Cardiac muscle cell (in vitro differentiated cells and primary cell): ENCODE data around the gene MRPL38. TPM values are rescaled to one million over a fixed set of nuclear protein-coding genes. Genes with fewer than 3 reads are reported as not detected.

ENCODE experiments used
- DNase-seq, 2 donors: peaks; one replicate each; pipeline versions ENCODE4 v3.0.0 to v3.0.0-alpha.2; 2010 to 2017; ENCODE audit warnings: low read depth in 1 of 2, low spot score in 1 of 2
- H3K27ac ChIP-seq: fragments of 200-600 bp; sonication (generic); 2 replicates; pipeline ENCODE4 v1.5.1; 2016
- H3K27me3 ChIP-seq: fragments of 200-600 bp; sonication (generic); 2 replicates; pipeline ENCODE4 v1.6.0; 2016; ENCODE audit warnings: control low read depth
- H3K36me3 ChIP-seq: fragments of 200-600 bp; sonication (generic); 2 replicates; pipeline ENCODE4 v1.5.1; 2016; ENCODE audit warnings: control low read depth
- H3K4me1 ChIP-seq: fragments of 200-600 bp; sonication (generic); 2 replicates; pipeline ENCODE4 v1.8.1; 2017; ENCODE audit warnings: low read depth, mild to moderate bottlenecking, mixed run types
- H3K4me3 ChIP-seq: fragments of 200-600 bp; sonication (generic); 2 replicates; pipeline ENCODE4 v1.5.1; 2016; ENCODE audit warnings: mild to moderate bottlenecking
- H3K9me3 ChIP-seq: fragments of 200-600 bp; sonication (generic); 2 replicates; pipeline ENCODE4 v1.5.1; 2017; ENCODE audit warnings: low read depth, mild to moderate bottlenecking, control low read depth
- polyA plus RNA-seq: library from polyadenylated mRNA; unstranded; fragments of >200 nt; fragmentation: Nextera tagmentation; extraction: Ambion mirVana; gene quantifications from 2 replicates; pipeline ENCODE4 v1.2.1, GENCODE V29; 2016
- total RNA-seq: library from RNA; depleted of rRNA; stranded (reverse); fragments of >200 nt; gene quantifications from 2 replicates; pipeline ENCODE4 v1.2.3, GENCODE V29; 2016
- TF ChIP-seq, protein P1 (sequence below): IDR thresholded peaks from 2 replicates; pipeline ENCODE4 v1.5.1; 2012; ENCODE audit warnings: low read depth, mild to moderate bottlenecking, low read length

The MRPL38 gene
- total and polyA plus RNA-seq, 2 experiments from 2014 or later: 68.0 to 227 TPM

DNA sequence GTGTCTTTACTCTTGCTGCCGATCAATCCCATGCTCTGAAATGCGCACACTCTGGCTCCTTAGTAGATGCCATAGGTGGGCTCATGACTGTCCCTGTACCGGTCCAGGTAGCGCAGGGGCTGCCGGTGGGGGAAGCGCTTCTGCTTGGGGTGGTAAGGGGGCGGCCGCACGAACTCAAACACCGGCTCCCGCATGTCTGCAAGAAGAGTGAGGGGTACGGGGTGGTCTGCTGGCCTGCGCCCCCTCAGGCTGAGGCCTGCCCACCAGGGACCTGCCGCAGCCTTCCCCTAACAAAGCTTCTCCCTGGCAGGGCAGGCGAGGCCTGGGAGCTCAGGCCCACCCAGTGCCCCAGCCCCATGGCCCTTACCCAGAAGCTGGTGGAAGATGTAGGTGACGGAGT, 5.9 kb downstream of the MRPL38 start:
- Histone ChIP-seq H3K9me3 (no peaks in the 10 kb centered on the region), H3K36me3 (peaks cover 31% of the 10 kb centered on the region), H3K27me3 (no peaks in the 10 kb centered on the region), H3K27ac (no peak overlapping the region), H3K4me3 (no peak overlapping the region), H3K4me1 (peaks cover 9% of the 10 kb centered on the region)
- no peak for DNase-seq
- TF ChIP-seq, protein P1, sequence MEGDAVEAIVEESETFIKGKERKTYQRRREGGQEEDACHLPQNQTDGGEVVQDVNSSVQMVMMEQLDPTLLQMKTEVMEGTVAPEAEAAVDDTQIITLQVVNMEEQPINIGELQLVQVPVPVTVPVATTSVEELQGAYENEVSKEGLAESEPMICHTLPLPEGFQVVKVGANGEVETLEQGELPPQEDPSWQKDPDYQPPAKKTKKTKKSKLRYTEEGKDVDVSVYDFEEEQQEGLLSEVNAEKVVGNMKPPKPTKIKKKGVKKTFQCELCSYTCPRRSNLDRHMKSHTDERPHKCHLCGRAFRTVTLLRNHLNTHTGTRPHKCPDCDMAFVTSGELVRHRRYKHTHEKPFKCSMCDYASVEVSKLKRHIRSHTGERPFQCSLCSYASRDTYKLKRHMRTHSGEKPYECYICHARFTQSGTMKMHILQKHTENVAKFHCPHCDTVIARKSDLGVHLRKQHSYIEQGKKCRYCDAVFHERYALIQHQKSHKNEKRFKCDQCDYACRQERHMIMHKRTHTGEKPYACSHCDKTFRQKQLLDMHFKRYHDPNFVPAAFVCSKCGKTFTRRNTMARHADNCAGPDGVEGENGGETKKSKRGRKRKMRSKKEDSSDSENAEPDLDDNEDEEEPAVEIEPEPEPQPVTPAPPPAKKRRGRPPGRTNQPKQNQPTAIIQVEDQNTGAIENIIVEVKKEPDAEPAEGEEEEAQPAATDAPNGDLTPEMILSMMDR: no peak

DNA sequence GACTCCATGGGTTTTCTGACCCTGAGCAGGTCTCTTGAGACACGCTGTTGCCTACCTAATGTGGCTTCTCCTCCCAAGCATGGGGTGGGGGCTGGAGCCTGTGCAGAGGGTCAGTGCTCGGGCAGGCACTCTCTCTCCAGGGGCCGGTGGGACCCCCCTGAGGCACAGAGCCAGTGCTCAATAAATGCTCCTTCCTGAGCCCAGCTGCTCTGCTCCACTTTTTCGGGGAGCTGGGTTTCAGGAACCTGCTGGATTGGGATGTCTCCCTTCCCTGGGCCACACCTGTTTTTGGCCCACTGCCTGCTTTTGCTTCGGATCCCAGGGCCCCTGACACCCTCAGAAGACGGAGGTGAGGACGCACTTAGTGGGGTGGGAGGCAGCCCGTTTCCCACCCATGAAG, 6.6 kb downstream of the MRPL38 start:
- no peaks in the 10 kb centered on the region for H3K9me3 ChIP-seq
- no peaks in the 10 kb centered on the region for H3K27me3 ChIP-seq
- peak overlapping the region; percentile 86 for H3K27ac ChIP-seq
- H3K36me3 ChIP-seq: peaks cover 31% of the 10 kb centered on the region
- H3K4me1 ChIP-seq: peaks cover 8% of the 10 kb centered on the region
- no peak for DNase-seq
- TF ChIP-seq, protein P1: no peak
- H3K4me3 ChIP-seq: no peak overlapping the region

DNA sequence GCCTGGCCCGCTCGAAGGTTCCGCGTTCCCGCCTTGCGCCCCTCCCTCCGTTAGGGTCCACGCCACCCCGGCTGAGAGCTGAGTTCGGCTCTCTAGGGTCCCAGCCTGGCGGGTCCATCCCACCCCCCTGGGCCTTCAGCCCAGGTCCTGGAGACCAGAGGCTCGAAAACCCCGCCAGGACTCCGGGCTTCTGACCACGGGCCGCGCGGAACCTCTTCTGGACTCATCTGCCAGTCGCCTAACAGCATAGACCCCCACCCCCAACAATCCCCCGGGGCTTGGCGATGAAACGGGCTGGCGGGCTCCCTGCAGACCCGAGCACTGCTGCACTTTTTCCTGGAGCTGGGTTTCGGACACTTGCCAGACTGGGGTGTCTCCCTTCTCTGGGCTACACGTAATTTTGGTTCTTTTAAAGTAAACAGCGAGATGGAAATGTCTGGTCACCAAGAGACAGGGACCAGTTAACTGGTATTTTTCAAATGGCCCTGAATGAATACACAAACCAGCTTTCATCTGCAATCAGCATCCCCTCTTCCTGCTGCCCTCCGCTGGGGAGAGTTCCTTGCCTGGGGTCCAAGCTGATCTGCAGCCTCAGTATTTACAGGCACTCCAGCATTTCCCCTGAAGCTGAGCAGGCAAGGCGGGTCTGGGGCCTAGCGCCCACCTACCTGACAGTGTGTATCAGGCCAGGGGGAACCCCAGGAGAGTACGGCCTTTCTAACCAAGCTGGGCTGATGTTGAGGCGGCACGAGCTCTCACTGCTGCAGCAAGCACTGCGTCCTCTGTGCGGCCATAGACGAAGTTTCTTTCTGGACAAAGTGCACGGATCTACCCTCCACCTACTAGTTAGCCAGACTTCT, 7.3 kb downstream of the MRPL38 start:
- Histone ChIP-seq H3K36me3 (peaks cover 28% of the 10 kb centered on the region), H3K9me3 (no peaks in the 10 kb centered on the region), H3K4me1 (peaks cover 8% of the 10 kb centered on the region), H3K4me3 (peak overlapping the region; percentile 79), H3K27me3 (no peaks in the 10 kb centered on the region), H3K27ac (peak overlapping the region; percentile 86)
- TF ChIP-seq, protein P1: no peak
- DNase-seq: no peak

DNA sequence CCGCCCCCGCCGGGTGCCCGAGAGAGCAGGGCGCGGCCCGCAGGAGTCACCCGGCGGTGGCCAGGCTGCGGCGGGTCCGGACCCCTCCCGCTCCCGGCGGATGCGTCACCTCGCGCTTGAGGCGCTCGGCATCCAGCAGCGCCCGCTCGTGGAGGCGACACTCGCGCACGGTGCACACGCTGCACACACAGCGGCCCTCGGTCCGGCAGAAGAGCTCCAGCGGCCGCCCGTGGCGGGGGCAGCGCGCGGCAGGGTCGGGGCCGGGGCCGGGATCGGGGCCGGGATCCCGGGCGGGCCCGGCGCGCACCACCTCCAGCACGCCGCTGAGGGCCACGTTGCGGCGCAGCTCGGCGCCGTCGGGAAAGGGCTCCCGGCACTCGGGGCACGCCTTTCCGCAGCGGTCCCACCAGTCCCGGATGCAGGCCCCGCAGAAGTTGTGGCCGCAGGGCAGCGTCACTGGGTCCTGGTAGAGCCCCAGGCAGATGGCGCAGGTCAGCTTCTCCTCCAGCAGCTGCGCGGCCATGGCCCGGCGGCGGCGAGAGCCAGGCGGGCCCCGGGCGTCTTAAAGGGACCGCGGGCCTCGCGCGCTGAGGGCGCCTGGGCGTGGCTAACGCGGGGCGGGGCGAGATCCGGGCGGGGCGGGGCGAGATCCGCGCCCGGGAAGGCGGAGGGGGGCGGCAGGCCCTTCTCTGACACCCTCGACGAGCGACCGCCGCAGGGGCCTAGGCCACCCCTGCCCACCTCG, 8.1 kb downstream of the MRPL38 start, which contains the start of gene TRIM65:
Gene TRIM65 (minus strand): TSS at position 537 of the 745 bp plus-strand sequence. CDS start 14 bp downstream, at position 523.
- Histone ChIP-seq H3K4me1 (peaks cover 8% of the 10 kb centered on the region), H3K36me3 (peaks cover 27% of the 10 kb centered on the region), H3K27ac (peak within 1 kb of the TSS; percentile 86), H3K9me3 (no peaks in the 10 kb centered on the region), H3K4me3 (peak within 1 kb of the TSS; percentile 79), H3K27me3 (no peaks in the 10 kb centered on the region)
- TF ChIP-seq, protein P1: peak; percentile 25
- DNase-seq: peak; percentile 82 to 85

DNA sequence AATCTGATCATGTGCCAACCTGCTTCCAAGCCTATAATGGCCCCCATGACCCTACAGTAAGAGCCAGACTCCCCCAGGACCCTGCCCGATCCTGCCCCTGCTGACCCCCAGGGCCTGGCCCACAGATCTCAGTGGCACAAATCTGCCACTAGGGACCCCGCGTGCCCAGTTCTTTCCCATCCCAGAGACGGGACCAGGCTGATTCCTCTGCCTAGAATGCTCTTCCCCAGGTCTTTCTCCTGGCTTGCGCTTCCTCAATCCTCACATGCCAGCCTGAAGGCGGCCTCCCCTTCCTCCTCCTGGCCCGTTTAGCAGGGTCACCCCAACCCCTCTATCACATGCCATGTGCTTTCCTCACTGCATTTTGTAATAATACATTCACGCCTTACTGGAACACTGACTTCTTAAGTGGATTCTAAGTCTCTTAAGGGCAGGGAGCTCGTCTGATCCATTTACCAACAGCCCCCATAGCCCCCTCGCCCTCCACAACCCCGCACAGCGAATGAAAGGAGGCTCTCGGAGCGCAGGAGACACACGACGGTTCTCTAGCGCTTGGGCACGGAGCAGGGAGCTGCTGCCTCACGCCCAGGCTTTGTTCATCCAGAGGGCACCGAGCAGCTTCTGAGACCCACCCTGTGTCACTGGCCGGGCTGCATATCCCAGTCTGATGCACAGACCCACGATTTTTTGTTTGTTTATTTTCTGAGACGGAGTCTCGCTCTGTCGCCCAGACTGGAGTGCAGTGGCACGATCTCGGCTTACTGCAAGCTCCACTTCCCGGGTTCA, 9.1 kb downstream of the MRPL38 start:
- DNase-seq: peak in 1 of 2 donors; percentile 28
- TF ChIP-seq, protein P1: peak; percentile 30
- peaks cover 19% of the 10 kb centered on the region for H3K36me3 ChIP-seq

More for the DNA sequence above, 9.1 kb downstream of the MRPL38 start:
- Histone ChIP-seq H3K27me3 (no peaks in the 10 kb centered on the region), H3K4me1 (peaks cover 8% of the 10 kb centered on the region), H3K4me3 (peak overlapping the region; percentile 79), H3K27ac (no peak overlapping the region), H3K9me3 (no peaks in the 10 kb centered on the region)
